IPS-15b (cell line): Measurements from ENCODE around the gene RAPGEF2.

Source experiments
- H3K27me3 ChIP-seq: one replicate; pipeline ENCODE4 v1.6.1; 2013; ENCODE audit warnings: low read length; ENCODE audit not compliant: control insufficient read depth, insufficient read depth
- H3K36me3 ChIP-seq: one replicate; pipeline ENCODE4 v1.6.1; 2013; ENCODE audit warnings: low read length; ENCODE audit not compliant: control insufficient read depth, insufficient read depth
- H3K4me1 ChIP-seq: one replicate; pipeline ENCODE4 v1.6.1; 2013; ENCODE audit warnings: mild to moderate bottlenecking, low read length; ENCODE audit not compliant: control insufficient read depth, insufficient read depth
- H3K4me3 ChIP-seq: one replicate; pipeline ENCODE4 v1.5.1; 2013; ENCODE audit warnings: low read depth, low read length
- H3K9ac ChIP-seq: one replicate; pipeline ENCODE4 v1.6.1; 2013; ENCODE audit warnings: low read depth, mild to moderate bottlenecking, low read length
- H3K9me3 ChIP-seq: one replicate; pipeline ENCODE4 v1.6.1; 2013; ENCODE audit warnings: mild to moderate bottlenecking, low read length; ENCODE audit not compliant: control insufficient read depth, insufficient read depth

The RAPGEF2 gene

GRCh38 chr4:159142681-159143384 lies 40.0 kb downstream of the RAPGEF2 start:
- H3K36me3 ChIP-seq: no peaks in the 10 kb centered on the region
- no peaks in the 10 kb centered on the region for H3K4me1 ChIP-seq
- no peaks in the 10 kb centered on the region for H3K27me3 ChIP-seq
- no peak overlapping the region for H3K9ac ChIP-seq
- H3K4me3 ChIP-seq: no peak overlapping the region
- no peaks in the 10 kb centered on the region for H3K9me3 ChIP-seq

GRCh38 chr4:159143687-159144086 lies 40.8 kb downstream of the RAPGEF2 start:
- no peaks in the 10 kb centered on the region for H3K9me3 ChIP-seq
- no peaks in the 10 kb centered on the region for H3K36me3 ChIP-seq
- no peak overlapping the region for H3K9ac ChIP-seq
- H3K4me3 ChIP-seq: no peak overlapping the region
- H3K27me3 ChIP-seq: no peaks in the 10 kb centered on the region
- no peaks in the 10 kb centered on the region for H3K4me1 ChIP-seq

- no peak overlapping the region for H3K9ac ChIP-seq
- no peaks in the 10 kb centered on the region for H3K9me3 ChIP-seq
- no peak overlapping the region for H3K4me3 ChIP-seq
- no peaks in the 10 kb centered on the region for H3K4me1 ChIP-seq
- H3K36me3 ChIP-seq: no peaks in the 10 kb centered on the region
- no peaks in the 10 kb centered on the region for H3K27me3 ChIP-seq
Measured at GRCh38 chr4:159144112-159144694, 41.3 kb downstream of the RAPGEF2 start.

GRCh38 chr4:159145318-159145991 lies 42.6 kb downstream of the RAPGEF2 start:
- Histone ChIP-seq H3K9me3 (no peaks in the 10 kb centered on the region), H3K4me3 (no peak overlapping the region), H3K27me3 (no peaks in the 10 kb centered on the region), H3K36me3 (no peaks in the 10 kb centered on the region), H3K9ac (no peak overlapping the region), H3K4me1 (peaks cover 3% of the 10 kb centered on the region)

- H3K27me3 ChIP-seq: no peaks in the 10 kb centered on the region
- peaks cover 9% of the 10 kb centered on the region for H3K4me1 ChIP-seq
- H3K9me3 ChIP-seq: no peaks in the 10 kb centered on the region
- H3K9ac ChIP-seq: no peak overlapping the region
- no peaks in the 10 kb centered on the region for H3K36me3 ChIP-seq
- no peak overlapping the region for H3K4me3 ChIP-seq
Measured at GRCh38 chr4:159145992-159146330, 43.1 kb downstream of the RAPGEF2 start.

GRCh38 chr4:159146488-159146887 lies 43.6 kb downstream of the RAPGEF2 start:
- no peaks in the 10 kb centered on the region for H3K9me3 ChIP-seq
- no peak overlapping the region for H3K4me3 ChIP-seq
- no peaks in the 10 kb centered on the region for H3K36me3 ChIP-seq
- no peaks in the 10 kb centered on the region for H3K27me3 ChIP-seq
- no peak overlapping the region for H3K9ac ChIP-seq
- H3K4me1 ChIP-seq: peaks cover 9% of the 10 kb centered on the region

GRCh38 chr4:159148441-159148840 lies 45.6 kb downstream of the RAPGEF2 start:
- H3K9ac ChIP-seq: no peak overlapping the region
- no peaks in the 10 kb centered on the region for H3K27me3 ChIP-seq
- H3K36me3 ChIP-seq: no peaks in the 10 kb centered on the region
- no peaks in the 10 kb centered on the region for H3K9me3 ChIP-seq
- H3K4me3 ChIP-seq: no peak overlapping the region
- H3K4me1 ChIP-seq: peaks cover 9% of the 10 kb centered on the region

GRCh38 chr4:159149666-159150065 lies 46.8 kb downstream of the RAPGEF2 start:
- Histone ChIP-seq H3K4me1 (peaks cover 12% of the 10 kb centered on the region), H3K27me3 (no peaks in the 10 kb centered on the region), H3K4me3 (no peak overlapping the region), H3K9me3 (no peaks in the 10 kb centered on the region), H3K36me3 (no peaks in the 10 kb centered on the region), H3K9ac (no peak overlapping the region)

- H3K27me3 ChIP-seq: no peaks in the 10 kb centered on the region
Measured at GRCh38 chr4:159150396-159150795, 47.5 kb downstream of the RAPGEF2 start.

GRCh38 chr4:159150821-159151390 lies 48.0 kb downstream of the RAPGEF2 start:
- Histone ChIP-seq H3K9ac (no peak overlapping the region), H3K9me3 (no peaks in the 10 kb centered on the region), H3K4me3 (no peak overlapping the region), H3K27me3 (no peaks in the 10 kb centered on the region), H3K36me3 (no peaks in the 10 kb centered on the region), H3K4me1 (peaks cover 12% of the 10 kb centered on the region)

More at GRCh38 chr4:159150396-159150795, 47.5 kb downstream of the RAPGEF2 start:
- peaks cover 12% of the 10 kb centered on the region for H3K4me1 ChIP-seq
- H3K9ac ChIP-seq: no peak overlapping the region
- no peaks in the 10 kb centered on the region for H3K9me3 ChIP-seq
- H3K4me3 ChIP-seq: no peak overlapping the region
- no peaks in the 10 kb centered on the region for H3K36me3 ChIP-seq

GRCh38 chr4:159151689-159152088 lies 48.8 kb downstream of the RAPGEF2 start:
- Histone ChIP-seq H3K4me3 (no peak overlapping the region), H3K4me1 (peaks cover 14% of the 10 kb centered on the region), H3K27me3 (no peaks in the 10 kb centered on the region), H3K9ac (no peak overlapping the region), H3K36me3 (no peaks in the 10 kb centered on the region), H3K9me3 (no peaks in the 10 kb centered on the region)

- H3K4me3 ChIP-seq: no peak overlapping the region
- H3K9me3 ChIP-seq: no peaks in the 10 kb centered on the region
- H3K27me3 ChIP-seq: no peaks in the 10 kb centered on the region
Measured at GRCh38 chr4:159152181-159152580, 49.3 kb downstream of the RAPGEF2 start.

More at GRCh38 chr4:159152181-159152580, 49.3 kb downstream of the RAPGEF2 start:
- H3K36me3 ChIP-seq: no peaks in the 10 kb centered on the region
- no peak overlapping the region for H3K9ac ChIP-seq
- H3K4me1 ChIP-seq: peaks cover 18% of the 10 kb centered on the region
